Gastroesophageal sphincter (tissue), 4 donors: ENCODE results near the gene DNAH17. TPM values are rescaled to one million over a fixed set of nuclear protein-coding genes. Genes with fewer than 3 reads are reported as not detected.

Source experiments
- ATAC-seq: fragments of 150-250 bp; one replicate; pipeline ENCODE4 v1.9.1; 2016; ENCODE audit warnings: mild to moderate bottlenecking, moderate library complexity
- H3K27ac ChIP-seq, 4 donors: fragments of 200-600 bp; sonication (generic) in 3 of 4; 1 replicate in 3 of 4; 2 replicates in 1 of 4; pipeline ENCODE4 v1.5.1; 2016 to 2019
- H3K27me3 ChIP-seq: fragments of 200-600 bp; sonication (generic); one replicate; pipeline ENCODE4 v1.5.1; 2019
- H3K36me3 ChIP-seq, 2 donors: fragments of 200-600 bp; sonication (generic); one replicate each; pipeline ENCODE4 v1.5.1; 2019; ENCODE audit warnings: control low read depth in 1 of 2
- H3K4me1 ChIP-seq, 3 donors: fragments of 200-600 bp; sonication (generic); 1 replicate in 2 of 3; 2 replicates in 1 of 3; pipeline ENCODE4 v1.5.1; 2016 to 2019; ENCODE audit warnings: control low read depth in 2 of 3
- H3K4me3 ChIP-seq, 2 donors: fragments of 200-600 bp; sonication (generic); one replicate each; pipeline ENCODE4 v1.5.1; 2019; ENCODE audit warnings: mild to moderate bottlenecking in 1 of 2, moderate library complexity in 1 of 2
- H3K9me3 ChIP-seq, 3 donors: fragments of 200-600 bp; sonication (generic); one replicate each; pipeline ENCODE4 v1.5.1; 2017 to 2019; ENCODE audit warnings: control low read depth in 2 of 3
- CTCF ChIP-seq, 4 experiments: fragments of 200-600 bp in 2 of 4; fragments of 450-650 bp in 2 of 4; sonication (generic) in 1 of 4; IDR thresholded peaks; one replicate each; pipeline ENCODE4 v1.5.1; 2017 to 2019; ENCODE audit warnings: antibody characterized with exemption in 4 of 4, mild to moderate bottlenecking in 2 of 4, moderate library complexity in 2 of 4
- EP300 ChIP-seq: sonication (generic); formaldehyde crosslinking; IDR thresholded peaks from one replicate; pipeline ENCODE4 v1.6.1; 2017; ENCODE audit warnings: antibody characterized with exemption, mild to moderate bottlenecking
- POLR2A ChIP-seq, 2 donors: fragments of 450-650 bp; IDR thresholded peaks; one replicate each; pipeline ENCODE4 v1.6.1; 2017; ENCODE audit warnings: antibody characterized with exemption in 2 of 2, mild to moderate bottlenecking in 2 of 2, moderate library complexity in 1 of 2
- POLR2AphosphoS5 ChIP-seq: sonication (generic); formaldehyde crosslinking; IDR thresholded peaks from one replicate; pipeline ENCODE4 v1.6.1; 2017; ENCODE audit warnings: antibody characterized with exemption
- WGBS, 2 donors: methylation state at CpG; one replicate each; pipeline ENCODE4 v1.1.5; 2018; ENCODE audit warnings: low coverage in 1 of 2; 5-methylcytosine and 5-hydroxymethylcytosine counted together
- total RNA-seq, 4 donors: library from RNA; depleted of rRNA; stranded (reverse); fragments of >200 nt; gene quantifications; one replicate each; pipeline ENCODE4 v1.1.0, GENCODE V29; 2016

Gene DNAH17
- total RNA-seq, 4 donors from 2014 or later = 0.15 TPM; not detected in 3

DNA sequence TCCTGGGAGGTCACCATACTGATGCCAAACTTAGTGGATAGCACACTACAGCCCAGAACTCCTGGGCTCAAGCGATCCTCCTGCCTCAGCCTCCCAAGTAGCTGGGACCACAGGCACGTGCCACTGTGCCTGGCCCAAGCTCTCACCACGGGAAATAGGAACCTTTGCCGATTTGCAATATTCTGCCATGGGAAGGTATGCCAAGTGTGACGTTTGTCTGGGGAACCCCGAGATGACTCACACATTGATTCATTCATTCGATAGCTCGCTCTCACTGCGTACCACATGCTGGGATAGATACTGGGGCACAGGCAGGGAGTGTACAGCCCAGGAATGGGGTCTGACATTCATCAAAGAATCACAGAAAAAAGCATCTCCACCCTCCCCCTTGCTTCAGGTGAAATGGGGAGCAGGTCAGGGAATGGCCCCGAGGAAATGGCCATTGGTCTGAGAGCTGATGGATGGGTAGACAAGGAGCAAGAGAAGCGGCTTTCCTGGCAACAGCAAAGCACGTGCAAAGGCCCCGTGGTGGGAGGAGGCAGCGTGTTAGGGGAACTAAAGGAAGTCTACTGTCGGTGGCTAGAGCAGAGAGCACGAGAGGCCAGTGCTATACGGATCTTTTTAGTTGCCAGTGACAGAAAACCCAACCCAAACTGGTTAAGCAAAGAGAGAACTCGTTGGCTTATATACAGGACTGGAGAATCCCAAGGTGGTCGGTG lies 44.1 kb downstream of the DNAH17 start:
- WGBS, 2 donors = 86 to 87% methylated on average over 8 to 11 of the region's 19 CpGs
- no peaks in the 10 kb centered on the region for H3K27me3 ChIP-seq
- H3K4me3 ChIP-seq = no peak overlapping the region
- H3K27ac ChIP-seq = no peak overlapping the region
- H3K9me3 ChIP-seq = no peaks in the 10 kb centered on the region
- peaks cover 0 to 13% (median 7%) of the 10 kb centered on the region in 3 donors for H3K4me1 ChIP-seq
- H3K36me3 ChIP-seq = no peaks in the 10 kb centered on the region
- TF ChIP-seq CTCF (IDR thresholded peaks at IDR 0.05) (no peak), POLR2AphosphoS5 (no peak), POLR2A (IDR thresholded peaks at IDR 0.05) (no peak)
- ATAC-seq = no peak

GRCh38 chr17:78532311-78532710 lies 44.9 kb downstream of the DNAH17 start:
- 100% methylated on average over 1 of the region's 5 CpGs; no CpG with 5 or more reads in 1 of the 2 donors for WGBS, 2 donors
- no peak for ATAC-seq
- H3K27me3 ChIP-seq = no peaks in the 10 kb centered on the region
- H3K27ac ChIP-seq = no peak overlapping the region
- peaks cover 0 to 13% (median 7%) of the 10 kb centered on the region in 3 donors for H3K4me1 ChIP-seq
- no peaks in the 10 kb centered on the region for H3K36me3 ChIP-seq
- no peak overlapping the region for H3K4me3 ChIP-seq
- no peaks in the 10 kb centered on the region for H3K9me3 ChIP-seq
- TF ChIP-seq POLR2AphosphoS5 (no peak), CTCF (IDR thresholded peaks at IDR 0.05) (no peak), POLR2A (IDR thresholded peaks at IDR 0.05) (no peak), EP300 (no peak)

- Histone ChIP-seq H3K27me3 (no peaks in the 10 kb centered on the region), H3K36me3 (no peaks in the 10 kb centered on the region), H3K27ac (no peak overlapping the region), H3K4me1 (peaks cover 0 to 11% (median 7%) of the 10 kb centered on the region in 3 donors), H3K9me3 (no peaks in the 10 kb centered on the region), H3K4me3 (no peak overlapping the region)
- TF ChIP-seq CTCF (IDR thresholded peaks at IDR 0.05) (no peak), POLR2AphosphoS5 (no peak), POLR2A (IDR thresholded peaks at IDR 0.05) (no peak), EP300 (no peak)
- WGBS, 2 donors = 78 to 80% methylated on average over 1 to 2 of the region's 2 CpGs
- no peak for ATAC-seq
Observed at GRCh38 chr17:78530675-78531074, 46.5 kb downstream of the DNAH17 start.

- Histone ChIP-seq H3K9me3 (no peaks in the 10 kb centered on the region), H3K4me3 (no peak overlapping the region), H3K4me1 (peaks cover 0 to 5% (median 2%) of the 10 kb centered on the region in 3 donors), H3K27ac (no peak overlapping the region), H3K36me3 (no peaks in the 10 kb centered on the region), H3K27me3 (no peaks in the 10 kb centered on the region)
- no peak for ATAC-seq
- TF ChIP-seq POLR2A (IDR thresholded peaks at IDR 0.05) = no peak
- TF ChIP-seq POLR2AphosphoS5 = no peak
- no peak for TF ChIP-seq CTCF (IDR thresholded peaks at IDR 0.05)
- no peak for TF ChIP-seq EP300
- WGBS, 2 donors = 80 to 83% methylated on average over 2 to 10 of the region's 29 CpGs
Observed at GRCh38 chr17:78529871-78530670, 47.1 kb downstream of the DNAH17 start.
